Epithelial cell of esophagus (primary cell): ENCODE data around the gene SMARCE1.

Experiments used
- DNase-seq: peaks from one replicate; pipeline ENCODE4 v3.0.0; 2010; ENCODE audit warnings: low read depth
- H3K4me3 ChIP-seq: 2 replicates; pipeline ENCODE4 v1.5.1; 2011; ENCODE audit warnings: mild to moderate bottlenecking, low read length, control low read depth
- CTCF ChIP-seq: IDR thresholded peaks from 2 replicates; pipeline ENCODE4 v1.5.1; 2011; ENCODE audit warnings: low read depth, mild to moderate bottlenecking, low read length, control low read depth, inconsistent platforms; ENCODE audit not compliant: insufficient read depth; ENCODE audit errors: missing control alignments

SMARCE1 gene

GRCh38 chr17:40647624-40648383 is at the start of gene SMARCE1:
Gene SMARCE1, minus strand, starts transcription at chr17:40647818. Its CDS starts 2,016 bp downstream, at chr17:40645802.
- H3K4me3 ChIP-seq: peak within 1 kb of the TSS; percentile 99
- TF ChIP-seq CTCF: no peak
- peak; percentile 72 for DNase-seq

GRCh38 chr17:40697297-40697696 is 49.7 kb upstream of the SMARCE1 start:
- no peak for DNase-seq
- H3K4me3 ChIP-seq: no peak overlapping the region
- no peak for TF ChIP-seq CTCF

GRCh38 chr17:40696651-40697072 is 49.0 kb upstream of the SMARCE1 start:
- H3K4me3 ChIP-seq: no peak overlapping the region
- no peak for TF ChIP-seq CTCF
- DNase-seq: peak; percentile 54

- no peak overlapping the region for H3K4me3 ChIP-seq
- no peak for TF ChIP-seq CTCF
- no peak for DNase-seq
Observed at GRCh38 chr17:40695874-40696472, 48.4 kb upstream of the SMARCE1 start.

GRCh38 chr17:40694584-40694983 is 47.0 kb upstream of the SMARCE1 start:
- TF ChIP-seq CTCF: no peak
- H3K4me3 ChIP-seq: no peak overlapping the region
- peak; percentile 52 for DNase-seq

- TF ChIP-seq CTCF: no peak
- no peak overlapping the region for H3K4me3 ChIP-seq
- DNase-seq: no peak
Observed at GRCh38 chr17:40687106-40687505, 39.5 kb upstream of the SMARCE1 start.
